Karpas-422 (cell line): Measurements from ENCODE around the gene DTNB. TPM values are rescaled to one million over a fixed set of nuclear protein-coding genes. Genes with fewer than 3 reads are reported as not detected.

ENCODE experiments used
- DNase-seq: peaks from one replicate; pipeline ENCODE4 v3.0.0-alpha.2; 2015
- H2AFZ ChIP-seq: fragments of 200-600 bp; sonication (generic); 2 replicates; pipeline ENCODE4 v1.6.1; 2014; ENCODE audit warnings: antibody characterized with exemption, low read length, mixed read lengths
- H3K27ac ChIP-seq: fragments of 200-600 bp; sonication (generic); 2 replicates; pipeline ENCODE4 v1.5.1; 2014; ENCODE audit warnings: mild to moderate bottlenecking, low read length, moderate library complexity
- H3K27me3 ChIP-seq: fragments of 200-600 bp; sonication (generic); 2 replicates; pipeline ENCODE4 v1.6.1; 2014; ENCODE audit warnings: low read length, mixed read lengths
- H3K36me3 ChIP-seq: fragments of 200-600 bp; sonication (generic); 2 replicates; pipeline ENCODE4 v1.6.1; 2014; ENCODE audit warnings: low read length, mixed read lengths; ENCODE audit not compliant: insufficient read depth
- H3K4me1 ChIP-seq: fragments of 200-600 bp; sonication (generic); 2 replicates; pipeline ENCODE4 v1.6.1; 2014; ENCODE audit warnings: mild to moderate bottlenecking, low read length, mixed read lengths
- H3K4me2 ChIP-seq: fragments of 200-600 bp; sonication (generic); 2 replicates; pipeline ENCODE4 v1.6.1; 2014; ENCODE audit warnings: low read length, low read depth, mild to moderate bottlenecking; ENCODE audit not compliant: poor library complexity, severe bottlenecking
- H3K4me3 ChIP-seq: fragments of 200-600 bp; sonication (generic); 2 replicates; pipeline ENCODE4 v1.5.1; 2014; ENCODE audit warnings: mild to moderate bottlenecking, antibody characterized with exemption, low read length, mixed read lengths
- H3K79me2 ChIP-seq: fragments of 200-600 bp; sonication (generic); 2 replicates; pipeline ENCODE4 v1.6.1; 2014; ENCODE audit warnings: mild to moderate bottlenecking, low read length, mixed read lengths
- H3K9ac ChIP-seq: fragments of 200-600 bp; sonication (generic); 2 replicates; pipeline ENCODE4 v1.6.0; 2014; ENCODE audit warnings: low read length
- H3K9me2 ChIP-seq: fragments of 200-600 bp; sonication (generic), shearing (Covaris generic); replicated peaks from 2 replicates; pipeline ENCODE4 v1.6.0; 2014; ENCODE audit warnings: mild to moderate bottlenecking, low read length, moderate library complexity; ENCODE audit not compliant: insufficient read depth
- H3K9me3 ChIP-seq: fragments of 300-700, 200-600 bp; sonication (generic); 2 replicates; pipeline ENCODE4 v1.6.1; 2014; ENCODE audit warnings: low read length, mixed read lengths
- H4K20me1 ChIP-seq: fragments of 200-600 bp; sonication (generic); 2 replicates; pipeline ENCODE4 v1.6.1; 2014; ENCODE audit warnings: mild to moderate bottlenecking, antibody characterized with exemption, low read length, low read depth; ENCODE audit not compliant: insufficient read depth
- total RNA-seq: library from RNA; depleted of rRNA; stranded (reverse); fragments of >200 nt; shearing (Covaris generic); gene quantifications from 2 replicates; pipeline ENCODE4 v1.2.3, GENCODE V29; 2014; ENCODE audit warnings: low replicate concordance

DTNB gene
- total RNA-seq, 1 experiment from 2014 or later = 9.1 TPM

DNA sequence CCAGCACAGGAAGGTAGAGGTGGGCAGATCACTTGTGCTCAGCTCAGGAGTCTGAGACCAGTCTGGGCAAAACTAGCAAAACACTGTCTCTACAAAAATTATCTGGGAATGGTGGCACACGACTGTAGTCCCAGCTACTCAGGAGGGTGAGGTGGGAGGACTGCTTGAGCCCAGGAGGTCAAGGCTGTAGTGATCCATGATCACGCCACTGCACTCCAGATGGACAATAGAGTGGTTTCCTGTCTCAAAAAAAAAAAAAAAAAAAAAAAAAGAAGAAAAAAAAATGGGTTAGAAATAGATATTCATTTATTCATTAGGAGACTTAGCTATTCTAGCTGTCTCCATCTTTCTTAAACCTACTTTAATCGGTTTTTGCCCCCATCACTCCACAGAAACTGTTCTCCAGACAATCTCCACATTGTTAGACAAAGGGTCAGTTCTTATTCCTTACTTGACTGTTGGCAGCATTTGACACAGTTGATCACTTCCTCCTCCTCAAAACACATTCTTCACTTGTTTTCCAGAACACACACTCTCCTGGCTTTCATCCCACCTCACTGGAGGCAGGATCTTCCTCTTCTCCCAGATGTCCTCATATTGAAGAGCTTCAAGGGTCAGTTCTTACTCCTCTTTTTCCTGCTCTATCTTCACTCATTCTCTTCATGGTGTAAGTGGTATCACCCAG is 103.1 kb downstream of the DTNB start:
- Histone ChIP-seq H3K9me2 (no peaks in the 10 kb centered on the region), H3K4me2 (no peak overlapping the region), H3K9me3 (no peaks in the 10 kb centered on the region), H3K36me3 (no peaks in the 10 kb centered on the region), H3K79me2 (no peaks in the 10 kb centered on the region), H3K4me3 (no peak overlapping the region), H3K9ac (no peak overlapping the region), H2AFZ (no peak overlapping the region), H3K27me3 (no peaks in the 10 kb centered on the region), H3K27ac (no peak overlapping the region), H3K4me1 (peaks cover 20% of the 10 kb centered on the region), H4K20me1 (no peaks in the 10 kb centered on the region)
- DNase-seq = no peak

- H3K4me3 ChIP-seq = no peak overlapping the region
- no peak overlapping the region for H2AFZ ChIP-seq
- H3K4me1 ChIP-seq = peaks cover 47% of the 10 kb centered on the region
- DNase-seq = peak; percentile 79
- H3K27ac ChIP-seq = no peak overlapping the region
- H3K9ac ChIP-seq = no peak overlapping the region
- no peaks in the 10 kb centered on the region for H3K9me3 ChIP-seq
- no peaks in the 10 kb centered on the region for H3K27me3 ChIP-seq
- H3K4me2 ChIP-seq = peak overlapping the region; percentile 34
- no peaks in the 10 kb centered on the region for H3K79me2 ChIP-seq
- H4K20me1 ChIP-seq = no peaks in the 10 kb centered on the region
- no peaks in the 10 kb centered on the region for H3K36me3 ChIP-seq
- H3K9me2 ChIP-seq = no peaks in the 10 kb centered on the region
These were observed 106.0 kb downstream of the DTNB start for GRCh38 chr2:25567406-25567805.

- no peaks in the 10 kb centered on the region for H3K9me3 ChIP-seq
- 0 out of 2 replicates have a peak overlapping the region, but pooled peaks have one; percentile 16 for H3K9ac ChIP-seq
- DNase-seq = peak; percentile 71
- peak overlapping the region; percentile 34 for H3K4me2 ChIP-seq
- no peak overlapping the region for H3K4me3 ChIP-seq
- H3K79me2 ChIP-seq = no peaks in the 10 kb centered on the region
- peaks cover 54% of the 10 kb centered on the region for H3K4me1 ChIP-seq
- no peak overlapping the region for H2AFZ ChIP-seq
- no peak overlapping the region for H3K27ac ChIP-seq
- no peaks in the 10 kb centered on the region for H3K27me3 ChIP-seq
- H4K20me1 ChIP-seq = no peaks in the 10 kb centered on the region
- no peaks in the 10 kb centered on the region for H3K9me2 ChIP-seq
- H3K36me3 ChIP-seq = no peaks in the 10 kb centered on the region
These were observed 106.7 kb downstream of the DTNB start for GRCh38 chr2:25566694-25567093.

DNA sequence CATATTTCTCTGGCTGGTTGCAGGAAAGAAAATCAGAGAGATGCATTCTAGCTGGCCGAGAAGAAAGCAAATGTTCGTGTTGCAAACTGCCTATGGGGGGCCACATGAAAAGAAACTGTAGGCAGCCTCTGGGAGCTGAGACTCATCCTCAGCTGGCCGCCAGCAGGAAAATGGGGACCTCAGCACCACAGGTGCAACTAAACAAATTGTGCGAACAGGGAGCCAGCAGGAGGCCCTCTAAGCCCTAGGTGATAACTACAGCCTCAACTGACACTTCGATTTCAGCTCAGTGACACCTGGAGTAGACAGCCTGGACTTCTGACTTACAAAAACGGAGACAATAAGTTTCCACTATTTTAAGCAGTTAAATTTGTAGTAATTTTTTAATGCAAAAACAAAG is 107.3 kb downstream of the DTNB start:
- DNase-seq = peak; percentile 45
- Histone ChIP-seq H3K4me3 (no peak overlapping the region), H3K27ac (no peak overlapping the region), H3K79me2 (no peaks in the 10 kb centered on the region), H3K4me2 (peak overlapping the region; percentile 34), H3K27me3 (no peaks in the 10 kb centered on the region), H3K36me3 (no peaks in the 10 kb centered on the region), H4K20me1 (no peaks in the 10 kb centered on the region), H3K4me1 (peaks cover 60% of the 10 kb centered on the region), H3K9me2 (no peaks in the 10 kb centered on the region), H2AFZ (no peak overlapping the region), H3K9me3 (no peaks in the 10 kb centered on the region), H3K9ac (no peak overlapping the region)

DNA sequence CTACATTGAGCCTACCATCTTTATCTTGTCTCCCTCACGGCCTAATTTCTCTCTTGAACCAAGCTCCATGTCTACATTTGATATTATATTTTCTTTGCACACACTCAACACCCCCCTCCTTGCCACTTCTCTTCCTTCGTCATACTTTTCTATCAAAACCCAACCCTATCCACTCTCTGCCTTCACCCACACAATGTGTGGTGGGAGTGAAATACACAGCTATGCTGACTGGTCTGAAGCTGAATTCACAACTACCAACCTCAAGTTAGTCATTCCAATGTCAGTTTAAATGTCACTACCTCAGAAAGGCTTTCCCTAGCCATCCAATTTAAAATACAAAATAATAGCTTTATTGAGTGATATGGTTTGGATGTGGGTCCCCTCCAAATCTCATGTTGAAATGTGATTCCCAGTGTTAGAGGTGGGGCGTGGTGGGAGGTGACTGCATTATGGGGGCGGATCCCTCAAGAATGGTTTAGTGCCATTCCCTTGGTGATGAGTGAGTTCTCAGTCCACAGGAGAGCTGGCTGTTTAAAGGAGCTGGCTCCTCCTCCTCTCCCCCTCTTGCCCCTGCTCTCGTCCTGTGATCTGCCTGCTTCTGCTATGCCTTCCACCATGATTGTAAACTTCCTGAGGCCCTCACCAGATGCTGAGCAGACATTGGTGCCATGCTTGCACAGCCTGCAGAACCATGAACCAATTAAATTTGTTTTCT is 112.1 kb downstream of the DTNB start:
- peaks cover 70% of the 10 kb centered on the region for H3K4me1 ChIP-seq
- H4K20me1 ChIP-seq = 0 out of 2 replicates have a peak, but pooled peaks cover 5% of the 10 kb centered on the region
- DNase-seq = no peak
- H3K9me3 ChIP-seq = no peaks in the 10 kb centered on the region
- peak overlapping the region; percentile 44; the same call in 1 of the 2 replicates for H3K4me3 ChIP-seq
- H3K4me2 ChIP-seq = peak overlapping the region; percentile 63
- no peaks in the 10 kb centered on the region for H3K79me2 ChIP-seq
- 0 out of 2 replicates have a peak overlapping the region, but pooled peaks have one; percentile 11 for H2AFZ ChIP-seq
- no peaks in the 10 kb centered on the region for H3K9me2 ChIP-seq
- H3K27me3 ChIP-seq = no peaks in the 10 kb centered on the region
- peak overlapping the region; percentile 80 for H3K27ac ChIP-seq
- H3K9ac ChIP-seq = no peak overlapping the region
- no peaks in the 10 kb centered on the region for H3K36me3 ChIP-seq

GRCh38 chr2:25559148-25559547 is 114.2 kb downstream of the DTNB start:
- no peak overlapping the region for H3K4me2 ChIP-seq
- H3K9me2 ChIP-seq = no peaks in the 10 kb centered on the region
- H3K36me3 ChIP-seq = no peaks in the 10 kb centered on the region
- DNase-seq = no peak
- H3K27ac ChIP-seq = no peak overlapping the region
- H3K9me3 ChIP-seq = no peaks in the 10 kb centered on the region
- H3K9ac ChIP-seq = no peak overlapping the region
- no peak overlapping the region for H2AFZ ChIP-seq
- 0 out of 2 replicates have a peak, but pooled peaks cover 5% of the 10 kb centered on the region for H4K20me1 ChIP-seq
- H3K27me3 ChIP-seq = no peaks in the 10 kb centered on the region
- peaks cover 51% of the 10 kb centered on the region for H3K4me1 ChIP-seq
- no peak overlapping the region for H3K4me3 ChIP-seq
- H3K79me2 ChIP-seq = no peaks in the 10 kb centered on the region

- H3K27me3 ChIP-seq = no peaks in the 10 kb centered on the region
- no peak overlapping the region for H3K4me2 ChIP-seq
- H3K9me2 ChIP-seq = no peaks in the 10 kb centered on the region
- peak; percentile 50 for DNase-seq
- H3K4me3 ChIP-seq = no peak overlapping the region
- H3K79me2 ChIP-seq = no peaks in the 10 kb centered on the region
- no peak overlapping the region for H3K9ac ChIP-seq
- H4K20me1 ChIP-seq = 0 out of 2 replicates have a peak, but pooled peaks cover 5% of the 10 kb centered on the region
- no peak overlapping the region for H2AFZ ChIP-seq
- H3K4me1 ChIP-seq = peaks cover 42% of the 10 kb centered on the region
- H3K27ac ChIP-seq = no peak overlapping the region
- no peaks in the 10 kb centered on the region for H3K36me3 ChIP-seq
- no peaks in the 10 kb centered on the region for H3K9me3 ChIP-seq
These were observed 115.1 kb downstream of the DTNB start for GRCh38 chr2:25558262-25558661.

- H3K9me2 ChIP-seq = no peaks in the 10 kb centered on the region
- no peak for DNase-seq
- peaks cover 34% of the 10 kb centered on the region for H3K4me1 ChIP-seq
- H2AFZ ChIP-seq = no peak overlapping the region
- 0 out of 2 replicates have a peak, but pooled peaks cover 5% of the 10 kb centered on the region for H4K20me1 ChIP-seq
- no peak overlapping the region for H3K27ac ChIP-seq
- H3K27me3 ChIP-seq = no peaks in the 10 kb centered on the region
- no peak overlapping the region for H3K4me2 ChIP-seq
- no peaks in the 10 kb centered on the region for H3K9me3 ChIP-seq
- no peak overlapping the region for H3K4me3 ChIP-seq
- H3K79me2 ChIP-seq = no peaks in the 10 kb centered on the region
- H3K36me3 ChIP-seq = no peaks in the 10 kb centered on the region
- no peak overlapping the region for H3K9ac ChIP-seq
These were observed 116.0 kb downstream of the DTNB start for GRCh38 chr2:25557179-25558036.
